ENCODE measurements around the gene ISCA1. TPM values are rescaled to one million over a fixed set of nuclear protein-coding genes. Genes with fewer than 3 reads are reported as not detected.

ISCA1 gene
- total RNA-seq, 2 donors from 2014 or later: 20.3 to 22.4 TPM

DNA sequence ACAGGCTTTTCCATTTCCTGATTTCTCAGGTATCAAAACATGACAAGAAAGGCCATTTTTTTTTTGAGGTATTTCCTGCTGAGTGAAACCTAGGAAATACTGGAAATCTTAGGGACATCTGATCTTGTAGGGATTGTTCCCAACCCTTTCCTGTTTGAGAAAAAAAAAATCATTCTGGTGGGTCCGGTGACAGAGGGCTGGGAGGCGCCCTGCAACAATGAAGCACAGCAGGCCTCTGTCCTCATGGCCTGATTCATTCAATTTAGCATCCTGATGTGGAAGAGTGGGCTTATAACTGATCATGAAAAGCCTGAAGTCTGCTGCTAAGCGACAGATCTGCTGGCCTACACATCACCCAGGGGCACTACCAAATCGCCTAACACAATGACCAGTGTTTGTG, 19.8 kb downstream of the ISCA1 start:
- no peak overlapping the region for H3K9ac ChIP-seq (ENCODE audit: low read depth in 2 of 2, low read length in 2 of 2)
- no peaks in the 10 kb centered on the region for H3K27me3 ChIP-seq
- TF ChIP-seq, protein P1, sequence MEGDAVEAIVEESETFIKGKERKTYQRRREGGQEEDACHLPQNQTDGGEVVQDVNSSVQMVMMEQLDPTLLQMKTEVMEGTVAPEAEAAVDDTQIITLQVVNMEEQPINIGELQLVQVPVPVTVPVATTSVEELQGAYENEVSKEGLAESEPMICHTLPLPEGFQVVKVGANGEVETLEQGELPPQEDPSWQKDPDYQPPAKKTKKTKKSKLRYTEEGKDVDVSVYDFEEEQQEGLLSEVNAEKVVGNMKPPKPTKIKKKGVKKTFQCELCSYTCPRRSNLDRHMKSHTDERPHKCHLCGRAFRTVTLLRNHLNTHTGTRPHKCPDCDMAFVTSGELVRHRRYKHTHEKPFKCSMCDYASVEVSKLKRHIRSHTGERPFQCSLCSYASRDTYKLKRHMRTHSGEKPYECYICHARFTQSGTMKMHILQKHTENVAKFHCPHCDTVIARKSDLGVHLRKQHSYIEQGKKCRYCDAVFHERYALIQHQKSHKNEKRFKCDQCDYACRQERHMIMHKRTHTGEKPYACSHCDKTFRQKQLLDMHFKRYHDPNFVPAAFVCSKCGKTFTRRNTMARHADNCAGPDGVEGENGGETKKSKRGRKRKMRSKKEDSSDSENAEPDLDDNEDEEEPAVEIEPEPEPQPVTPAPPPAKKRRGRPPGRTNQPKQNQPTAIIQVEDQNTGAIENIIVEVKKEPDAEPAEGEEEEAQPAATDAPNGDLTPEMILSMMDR (IDR thresholded peaks at IDR 0.05): no peak
- DNase-seq: no peak
- intact Hi-C loops (cut with DNase I): no loop called here
- no peaks in the 10 kb centered on the region for H3K36me3 ChIP-seq
- no peaks in the 10 kb centered on the region for H3K4me1 ChIP-seq
- H3K4me3 ChIP-seq: no peak overlapping the region
- no peaks in the 10 kb centered on the region for H3K9me3 ChIP-seq
- no peak overlapping the region for H3K27ac ChIP-seq

DNA sequence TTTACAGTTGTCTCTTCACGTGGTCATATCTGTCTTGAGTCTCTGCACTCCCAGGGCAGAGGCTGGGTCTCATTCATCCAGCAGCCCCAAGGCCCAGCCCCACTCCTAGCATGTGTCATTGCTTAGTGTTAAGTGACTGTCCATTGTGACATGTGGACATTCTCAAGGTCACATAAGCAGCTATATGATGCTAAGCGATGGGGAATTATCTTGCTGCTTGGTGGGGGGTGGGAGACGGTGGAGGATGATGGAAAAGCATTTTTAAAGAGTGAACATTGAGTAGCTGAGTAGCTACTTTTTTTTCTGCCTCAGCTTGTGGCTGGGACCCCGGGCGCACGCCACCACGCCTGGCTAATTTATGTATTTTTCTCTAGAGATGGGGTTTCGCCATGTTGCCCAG, 22.8 kb downstream of the ISCA1 start, which contains the start of gene C9orf153:
C9orf153 (minus strand) TSS at position 101 of the 400 bp plus-strand sequence. CDS start 30,054 bp downstream, outside the sequence.
- intact Hi-C loops (cut with DNase I): no loop called here
- DNase-seq: no peak

DNA sequence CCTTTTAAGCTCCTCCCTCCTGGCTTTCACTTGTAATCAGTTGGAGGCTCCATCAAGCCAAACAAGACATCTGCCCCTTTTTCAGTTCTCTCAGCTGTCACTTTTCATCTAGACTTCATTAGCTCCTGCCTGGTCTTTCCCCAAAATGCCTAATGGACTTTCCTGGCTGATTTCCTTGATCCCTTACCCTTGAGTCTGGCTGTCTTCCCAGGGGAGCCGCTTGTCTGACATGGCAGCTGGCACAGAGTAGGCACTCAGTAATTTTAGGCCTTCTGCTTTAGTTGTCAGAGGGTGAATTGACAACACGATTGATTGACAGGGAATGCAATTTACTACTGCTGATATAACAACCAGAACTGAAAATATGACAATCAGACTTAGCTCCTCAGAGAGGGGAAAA, 24.9 kb downstream of the ISCA1 start:
- TF ChIP-seq, protein P1 (IDR thresholded peaks at IDR 0.05): no peak
- Histone ChIP-seq H3K9me3 (no peaks in the 10 kb centered on the region), H3K36me3 (no peaks in the 10 kb centered on the region), H3K4me3 (no peak overlapping the region), H3K27me3 (no peaks in the 10 kb centered on the region), H3K4me1 (no peaks in the 10 kb centered on the region), H3K9ac (ENCODE audit: low read depth in 2 of 2, low read length in 2 of 2) (no peak overlapping the region), H3K27ac (no peak overlapping the region)
- DNase-seq: no peak
- intact Hi-C loops (cut with DNase I): no loop called here

More for the DNA sequence above, 22.8 kb downstream of the ISCA1 start, which contains the start of gene C9orf153:
- Histone ChIP-seq H3K27me3 (no peaks in the 10 kb centered on the region), H3K9me3 (no peaks in the 10 kb centered on the region), H3K4me3 (no peak within 1 kb of the TSS), H3K27ac (no peak within 1 kb of the TSS), H3K9ac (ENCODE audit: low read depth in 2 of 2, low read length in 2 of 2) (no peak within 1 kb of the TSS), H3K36me3 (no peaks in the 10 kb centered on the region), H3K4me1 (no peaks in the 10 kb centered on the region)
- TF ChIP-seq, protein P1 (IDR thresholded peaks at IDR 0.05): no peak

DNA sequence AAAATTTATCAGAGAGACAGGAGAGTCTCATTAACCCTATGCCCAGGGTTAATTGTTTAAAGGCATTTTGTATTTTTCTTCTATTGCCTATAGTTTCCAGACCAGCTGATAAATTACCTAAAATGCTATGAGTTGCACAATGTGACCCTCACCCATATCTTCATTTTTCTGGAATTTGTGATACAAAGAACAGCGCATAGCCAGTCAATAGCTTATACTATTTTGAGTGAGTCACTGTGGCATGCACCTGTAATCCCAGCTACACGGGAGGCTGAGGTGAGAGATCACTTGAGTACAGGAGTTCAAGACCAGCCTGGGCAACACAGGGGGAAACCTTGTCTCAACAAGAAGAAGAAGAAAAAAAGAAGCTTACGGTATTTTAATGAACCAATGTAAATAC, 25.7 kb downstream of the ISCA1 start:
- Histone ChIP-seq H3K9me3 (no peaks in the 10 kb centered on the region), H3K9ac (ENCODE audit: low read depth in 2 of 2, low read length in 2 of 2) (no peak overlapping the region), H3K4me1 (no peaks in the 10 kb centered on the region), H3K36me3 (no peaks in the 10 kb centered on the region), H3K4me3 (no peak overlapping the region), H3K27me3 (no peaks in the 10 kb centered on the region), H3K27ac (no peak overlapping the region)
- no peak for DNase-seq
- intact Hi-C loops (cut with DNase I): no loop called here
- TF ChIP-seq, protein P1 (IDR thresholded peaks at IDR 0.05): no peak

DNA sequence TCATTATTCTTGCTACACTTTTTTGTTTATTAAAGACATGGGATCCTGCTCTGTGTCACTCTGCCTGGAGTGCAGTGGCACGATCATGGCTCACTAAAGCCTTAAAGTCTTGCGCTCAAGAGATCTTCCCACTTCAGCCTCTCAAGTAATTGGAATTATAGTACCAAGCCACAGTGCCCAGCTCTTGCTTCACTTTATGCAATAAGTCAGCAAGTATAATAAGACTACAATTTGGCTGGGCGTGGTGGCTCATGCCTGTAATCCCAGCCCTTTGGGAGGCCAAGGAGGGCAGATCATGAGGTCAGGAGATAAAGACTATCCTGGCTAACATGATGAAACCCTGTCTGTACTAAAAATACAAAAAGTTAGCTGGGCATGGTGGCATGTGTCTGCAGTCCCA, 28.8 kb downstream of the ISCA1 start:
- DNase-seq: no peak
- Histone ChIP-seq H3K36me3 (no peaks in the 10 kb centered on the region), H3K9ac (ENCODE audit: low read depth in 2 of 2, low read length in 2 of 2) (no peak overlapping the region), H3K9me3 (no peaks in the 10 kb centered on the region), H3K27me3 (no peaks in the 10 kb centered on the region), H3K4me3 (no peak overlapping the region), H3K4me1 (no peaks in the 10 kb centered on the region), H3K27ac (no peak overlapping the region)
- intact Hi-C loops (cut with DNase I): no loop called here
- TF ChIP-seq, protein P1 (IDR thresholded peaks at IDR 0.05): no peak
